WTC11 (cell line): ENCODE results near the gene TMEM225B. TPM values are rescaled to one million over a fixed set of nuclear protein-coding genes. Genes with fewer than 3 reads are reported as not detected.
"Not testable (repeated sequence)": the region's sequence is repeated elsewhere in the genome, so short reads cannot be mapped to it uniquely, and the experiment has no call there.

Experiments used
- ATAC-seq: fragments of 200-7000 bp; cut with Tn5 transposase; 2 replicates; pipeline ENCODE4 v1.10.0; 2021; ENCODE audit warnings: mild to moderate bottlenecking, moderate library complexity
- CTCF ChIA-PET: fragments of 300-600 bp; sonication (Branson Sonifier 250); formaldehyde crosslinking; loops from one replicate; lab custom pipeline; 2021; ENCODE audit warnings: antibody characterized with exemption; lab: Charles Lee
- POLR2A ChIA-PET: fragments of 350-600 bp; sonication (Branson Sonifier 250); formaldehyde crosslinking; loops from one replicate; lab custom pipeline; 2021; ENCODE audit warnings: antibody characterized with exemption; lab: Charles Lee
- DNase-seq: peaks from one replicate; pipeline ENCODE4 v3.0.0; 2021; ENCODE audit warnings: low spot score
- H3K27ac Mint-ChIP-seq: 2 replicates; pipeline ENCODE4 v1.8.0; 2021; ENCODE audit warnings: mixed read lengths
- H3K27me3 Mint-ChIP-seq: 2 replicates; pipeline ENCODE4 v1.8.0; 2021; ENCODE audit warnings: low read depth, mild to moderate bottlenecking, moderate library complexity, mixed read lengths
- H3K36me3 Mint-ChIP-seq: 2 replicates; pipeline ENCODE4 v1.8.0; 2021; ENCODE audit warnings: mixed read lengths
- H3K4me1 Mint-ChIP-seq: 2 replicates; pipeline ENCODE4 v1.8.0; 2022; ENCODE audit warnings: mixed read lengths
- H3K4me3 Mint-ChIP-seq: 2 replicates; pipeline ENCODE4 v1.8.0; 2021; ENCODE audit warnings: mild to moderate bottlenecking, moderate library complexity, mixed read lengths
- H3K9me3 Mint-ChIP-seq: 2 replicates; pipeline ENCODE4 v1.8.0; 2021; ENCODE audit warnings: mixed read lengths
- ARID4B ChIP-seq: sonication (generic); formaldehyde crosslinking; IDR thresholded peaks from 2 replicates; pipeline ENCODE4 v1.8.0; 2023; ENCODE audit warnings: missing genetic modification reagents, mild to moderate bottlenecking, borderline replicate concordance
- E2F4 ChIP-seq: sonication (generic); formaldehyde crosslinking; IDR thresholded peaks from 2 replicates; pipeline ENCODE4 v1.8.1; 2022; ENCODE audit warnings: low read depth, mild to moderate bottlenecking, moderate library complexity, missing genetic modification reagents, borderline replicate concordance
- FOXJ3 ChIP-seq: sonication (generic); formaldehyde crosslinking; IDR thresholded peaks from 2 replicates; pipeline ENCODE4 v1.9.0; 2021; ENCODE audit warnings: missing genetic modification reagents, mild to moderate bottlenecking, borderline replicate concordance
- NFE2L1 ChIP-seq: sonication (generic); formaldehyde crosslinking; IDR thresholded peaks from 2 replicates; pipeline ENCODE4 v1.8.1; 2023; ENCODE audit warnings: missing genetic modification reagents
- PRRX2 ChIP-seq: fragments of 250-450 bp; sonication (Bioruptor Pico); IDR thresholded peaks from 2 replicates; pipeline ENCODE4 v1.8.0; 2021; ENCODE audit warnings: mild to moderate bottlenecking
- ZNF263 ChIP-seq: sonication (generic); formaldehyde crosslinking; IDR thresholded peaks from 2 replicates; pipeline ENCODE4 v1.8.1; 2022; ENCODE audit warnings: low read depth, mild to moderate bottlenecking, moderate library complexity, missing genetic modification reagents
- ZNF281 ChIP-seq: sonication (generic); formaldehyde crosslinking; IDR thresholded peaks from 2 replicates; pipeline ENCODE4 v1.8.0; 2023; ENCODE audit warnings: mild to moderate bottlenecking, missing genetic modification reagents
- total RNA-seq: library from RNA; stranded (reverse); gene quantifications from 3 replicates; pipeline ENCODE4 v1.2.3, GENCODE V29; 2021

Gene TMEM225B
- total RNA-seq, 1 experiment from 2014 or later: 0.81 TPM

DNA sequence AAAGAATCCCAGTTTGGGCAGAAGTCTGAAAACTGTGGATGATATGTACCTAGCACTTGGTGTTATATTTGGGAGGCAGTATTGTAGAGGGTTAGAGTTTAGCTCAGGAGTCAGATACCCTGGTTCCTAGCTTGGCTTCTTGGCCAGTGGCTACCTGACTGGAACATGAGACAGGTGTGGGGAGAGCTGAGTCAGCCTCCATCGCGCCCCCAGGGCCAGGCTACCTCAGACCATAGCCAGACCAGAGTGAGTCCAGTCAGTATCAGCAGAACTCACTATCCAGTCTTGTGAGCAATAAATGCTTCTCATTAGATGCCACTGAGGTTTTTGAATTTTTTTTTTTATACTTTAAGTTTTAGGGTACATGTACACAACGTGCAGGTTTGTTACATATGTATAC, 55.7 kb downstream of the TMEM225B start (continued):
- TF ChIP-seq ZNF281 (CRISPR knock-in tag): no peak
- TF ChIP-seq ARID4B (CRISPR knock-in tag): no peak
- TF ChIP-seq NFE2L1 (CRISPR knock-in tag): no peak
- no peak for TF ChIP-seq PRRX2 (CRISPR knock-in tag)
- no peak for TF ChIP-seq E2F4 (CRISPR knock-in tag)
- TF ChIP-seq ZNF263: no peak
- TF ChIP-seq FOXJ3 (CRISPR knock-in tag): no peak
- TF ChIP-seq, all 79 proteins: peak for 0

GRCh38 chr7:99654626-99655025, 56.6 kb downstream of the TMEM225B start:
- H3K27me3 Mint-ChIP-seq, POLR2A ChIA-PET, ATAC-seq, H3K27ac Mint-ChIP-seq, DNase-seq, CTCF ChIA-PET, H3K4me1 Mint-ChIP-seq, H3K4me3 Mint-ChIP-seq: not testable (repeated sequence)
- H3K9me3 Mint-ChIP-seq: peaks cover 40% of the 10 kb centered on the region
- H3K36me3 Mint-ChIP-seq: peaks cover 20% of the 10 kb centered on the region

DNA sequence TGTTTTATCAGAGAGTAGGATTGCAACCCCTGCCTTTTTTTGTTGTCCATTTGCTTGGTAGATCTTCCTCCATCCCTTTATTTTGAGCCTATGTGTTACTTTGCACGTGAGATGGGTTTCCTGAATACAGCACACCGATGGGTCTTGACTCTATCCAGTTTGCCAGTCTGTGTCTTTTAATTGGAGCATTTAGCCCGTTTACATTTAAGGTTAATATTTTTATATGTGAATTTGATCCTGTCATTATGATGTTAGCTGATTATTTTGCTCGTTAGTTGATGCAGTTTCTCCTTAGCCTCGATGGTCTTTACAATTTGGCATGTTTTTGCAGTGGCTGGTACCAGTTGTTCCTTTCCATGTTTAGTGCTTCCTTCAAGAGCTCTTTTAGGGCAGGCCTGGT, 59.8 kb downstream of the TMEM225B start:
- H3K27ac Mint-ChIP-seq, H3K27me3 Mint-ChIP-seq, H3K4me3 Mint-ChIP-seq, ATAC-seq, DNase-seq, POLR2A ChIA-PET, H3K4me1 Mint-ChIP-seq, CTCF ChIA-PET: not testable (repeated sequence)
- Mint-ChIP-seq H3K36me3 (peaks cover 37% of the 10 kb centered on the region), H3K9me3 (peaks cover 52% of the 10 kb centered on the region)

Other genes starting within 250 kb of the TMEM225B start
- 63.3 to 70.2 TPM (median 66.2 TPM) in 3 replicates for gene ARPC1B, start 223.5 kb upstream of the TMEM225B start, total RNA-seq
- 157 to 177 TPM (median 160 TPM) in 3 replicates for gene PDAP1, start 189.7 kb upstream of the TMEM225B start, total RNA-seq
- 98.4 to 99.5 TPM (median 98.7 TPM) in 3 replicates for gene BUD31, start 189.3 kb upstream of the TMEM225B start, total RNA-seq
- gene PTCD1, start 159.5 kb upstream of the TMEM225B start, total RNA-seq: 8.8 to 11.4 TPM (median 11.1 TPM) in 3 replicates
- 79.1 to 109 TPM (median 85.8 TPM) in 3 replicates for gene CPSF4, start 159.3 kb upstream of the TMEM225B start, total RNA-seq
- 454 to 480 TPM (median 463 TPM) in 3 replicates for gene ATP5MF, start 132.1 kb upstream of the TMEM225B start, total RNA-seq
- 11.7 to 14.0 TPM (median 12.8 TPM) in 3 replicates for gene ZNF789, start 125.4 kb upstream of the TMEM225B start, total RNA-seq
- 23.0 to 24.0 TPM (median 23.1 TPM) in 3 replicates for gene ZNF394, start 98.0 kb upstream of the TMEM225B start, total RNA-seq
- 14.5 to 15.7 TPM (median 15.5 TPM) in 3 replicates for gene ZKSCAN5, start 93.6 kb upstream of the TMEM225B start, total RNA-seq
- gene FAM200A, start 46.2 kb upstream of the TMEM225B start, total RNA-seq: 5.9 to 7.2 TPM (median 6.6 TPM) in 3 replicates
- 37.1 to 40.4 TPM (median 38.2 TPM) in 3 replicates for gene ZNF655, start 39.6 kb upstream of the TMEM225B start, total RNA-seq
- gene ZSCAN25, start 18.7 kb downstream of the TMEM225B start, total RNA-seq: 16.3 to 20.1 TPM (median 19.9 TPM) in 3 replicates
- 0.39 to 0.78 TPM (median 0.76 TPM) in 3 replicates for gene CYP3A5, start 81.7 kb downstream of the TMEM225B start, total RNA-seq
- not detected in 3 replicates for gene CYP3A7, start 136.9 kb downstream of the TMEM225B start, total RNA-seq
- gene CYP3A4, start 185.9 kb downstream of the TMEM225B start, total RNA-seq: 0.32 to 0.50 TPM (median 0.33 TPM) in 3 replicates
- gene CYP3A43, start 229.7 kb downstream of the TMEM225B start, total RNA-seq: not detected in 3 replicates